Psoas muscle (tissue), 8 donors: ENCODE measurements around the gene TAF15. TPM values are rescaled to one million over a fixed set of nuclear protein-coding genes. Genes with fewer than 3 reads are reported as not detected.

Experiments used
- ATAC-seq, 4 donors: fragments of 200-7000 bp; cut with Tn5 transposase; one replicate each; pipeline ENCODE4 v1.9.1; 2020; ENCODE audit warnings: moderate library complexity in 3 of 4, mild to moderate bottlenecking in 2 of 4
- DNase-seq, 2 donors: peaks; one replicate each; pipeline ENCODE4 v3.0.0-alpha.2; 2020
- H3K27ac ChIP-seq: fragments of 200-600 bp; one replicate; pipeline ENCODE4 v1.8.0; 2022
- H3K27me3 ChIP-seq, 3 donors: fragments of 200-600 bp in 1 of 3; one replicate each; pipeline versions ENCODE4 v1.6.1 to v1.8.0; 2013 to 2022; ENCODE audit warnings: low read length in 2 of 3, mild to moderate bottlenecking in 2 of 3, moderate library complexity in 1 of 3; ENCODE audit not compliant: insufficient read depth in 3 of 3
- H3K36me3 ChIP-seq, 2 donors: fragments of 200-600 bp in 1 of 2; one replicate each; pipeline versions ENCODE4 v1.6.1 to v1.8.0; 2013 to 2022; ENCODE audit warnings: low read depth in 1 of 2, mild to moderate bottlenecking in 1 of 2, moderate library complexity in 1 of 2; ENCODE audit not compliant: insufficient read depth in 1 of 2
- H3K4me1 ChIP-seq: fragments of 200-600 bp; one replicate; pipeline ENCODE4 v1.8.0; 2022
- H3K4me3 ChIP-seq: fragments of 200-600 bp; one replicate; pipeline ENCODE4 v1.8.0; 2022; ENCODE audit warnings: mild to moderate bottlenecking
- H3K9me3 ChIP-seq: fragments of 200-600 bp; one replicate; pipeline ENCODE4 v1.8.0; 2022
- WGBS, 3 donors: extraction: QIAGEN DNeasy Blood & Tissue Kit; methylation state at CpG; one replicate each; pipeline versions ENCODE4 v1.1.6 to v1.1.7; 2013; 5-methylcytosine and 5-hydroxymethylcytosine counted together
- intact Hi-C, 2 donors: fragments of 100-400 bp; cut with DNase I; formaldehyde crosslinking; loops; one replicate each; pipeline versions ENCODE4 v1.11.0 to v1.14.2; 2022
- polyA plus RNA-seq, 3 donors: library from polyadenylated mRNA; stranded (reverse); fragments of 200-250 nt; gene quantifications; one replicate each; pipeline ENCODE4 v1.2.3, GENCODE V29; 2013
- total RNA-seq, 4 donors: library from RNA; stranded (reverse); fragmentation: NEBNext Ultra II Directional in 2 of 4; extraction: Animal tissue kit (Norgen Biotek cat#: 25700) in 2 of 4; gene quantifications; one replicate each; pipeline versions ENCODE4 v1.2.1 to v1.2.4, GENCODE V29; 2021 to 2023
- TF ChIP-seq, protein P1 (sequence below): fragments of 200-600 bp; IDR thresholded peaks from one replicate; pipeline ENCODE4 v1.8.0; 2022; ENCODE audit warnings: antibody characterized with exemption
- donor health status: healthy with polysubstance abuse.
- donor health status: DM: no; HTN: no; CAD: no; lungs with moderate emphysema.
- donor health status: Bipolar disorder and iron deficiency.
- donor health status: healthy.
- donor health status: DM: yes; HTN: yes; CAD: no.
- donor health status: DM: no; HTN: no; CAD: no.
- donor health status: DM: no; HTN: no; CAD: no.
- donor health status: DM: yes; HTN: yes; CAD: no.

The TAF15 gene
- total and polyA plus RNA-seq, 7 donors, result 51.9 to 141 (median 105) TPM

DNA sequence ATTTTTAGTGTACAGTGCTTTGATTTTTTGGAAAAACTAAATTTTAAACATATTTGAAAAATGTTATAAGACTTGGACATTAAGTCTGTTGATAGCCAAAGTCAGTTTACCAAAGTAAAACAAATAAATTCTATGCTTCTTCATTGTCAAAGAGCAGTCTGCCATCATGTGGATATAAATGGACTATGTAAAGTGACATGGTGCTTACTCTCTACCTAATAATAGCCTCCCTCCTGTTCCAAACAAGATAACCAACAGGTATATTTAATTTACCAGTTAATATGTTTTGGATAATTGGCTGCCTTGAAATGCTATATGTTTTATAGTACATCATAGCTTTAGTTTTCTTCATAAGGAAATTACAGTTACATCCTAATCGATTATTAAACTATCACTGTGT lies 15.9 kb downstream of the TAF15 start:
- Histone ChIP-seq H3K27me3 (no peaks in the 10 kb centered on the region), H3K27ac (no peak overlapping the region), H3K4me1 (no peaks in the 10 kb centered on the region), H3K9me3 (no peaks in the 10 kb centered on the region), H3K4me3 (no peak overlapping the region), H3K36me3 (peaks cover 4 to 100% of the 10 kb centered on the region in 2 donors)
- ATAC-seq, result peak in 3 of 4 donors; percentile 44 to 63 (median 54)
- intact Hi-C loops, result no loop called here
- TF ChIP-seq, protein P1, sequence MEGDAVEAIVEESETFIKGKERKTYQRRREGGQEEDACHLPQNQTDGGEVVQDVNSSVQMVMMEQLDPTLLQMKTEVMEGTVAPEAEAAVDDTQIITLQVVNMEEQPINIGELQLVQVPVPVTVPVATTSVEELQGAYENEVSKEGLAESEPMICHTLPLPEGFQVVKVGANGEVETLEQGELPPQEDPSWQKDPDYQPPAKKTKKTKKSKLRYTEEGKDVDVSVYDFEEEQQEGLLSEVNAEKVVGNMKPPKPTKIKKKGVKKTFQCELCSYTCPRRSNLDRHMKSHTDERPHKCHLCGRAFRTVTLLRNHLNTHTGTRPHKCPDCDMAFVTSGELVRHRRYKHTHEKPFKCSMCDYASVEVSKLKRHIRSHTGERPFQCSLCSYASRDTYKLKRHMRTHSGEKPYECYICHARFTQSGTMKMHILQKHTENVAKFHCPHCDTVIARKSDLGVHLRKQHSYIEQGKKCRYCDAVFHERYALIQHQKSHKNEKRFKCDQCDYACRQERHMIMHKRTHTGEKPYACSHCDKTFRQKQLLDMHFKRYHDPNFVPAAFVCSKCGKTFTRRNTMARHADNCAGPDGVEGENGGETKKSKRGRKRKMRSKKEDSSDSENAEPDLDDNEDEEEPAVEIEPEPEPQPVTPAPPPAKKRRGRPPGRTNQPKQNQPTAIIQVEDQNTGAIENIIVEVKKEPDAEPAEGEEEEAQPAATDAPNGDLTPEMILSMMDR, result no peak
- WGBS, 3 donors, result 86 to 97% (median 96%) methylated on average over 1 of the region's 1 CpG
- no peak for DNase-seq

DNA sequence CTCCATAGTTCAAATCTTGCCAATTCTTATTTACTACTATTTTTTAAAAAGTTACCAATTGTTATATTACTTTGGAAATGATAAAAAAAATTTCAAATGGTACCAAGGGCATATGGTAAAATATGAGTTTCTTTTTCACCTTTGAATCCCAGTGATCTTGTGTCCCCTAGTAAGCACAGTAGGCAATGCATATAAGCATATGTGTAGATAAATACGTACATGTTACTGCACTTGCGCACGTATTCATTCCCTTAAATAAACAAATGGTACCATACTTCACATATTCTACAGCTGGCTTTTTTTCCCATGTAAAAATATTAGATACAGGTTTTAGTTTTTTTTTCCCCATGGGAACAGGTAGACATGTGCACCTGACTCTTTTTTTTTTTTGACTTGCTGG lies 31.8 kb downstream of the TAF15 start:
- TF ChIP-seq, protein P1, result no peak
- 77 to 95% (median 91%) methylated on average over 3 of the region's 3 CpGs for WGBS, 3 donors

DNA sequence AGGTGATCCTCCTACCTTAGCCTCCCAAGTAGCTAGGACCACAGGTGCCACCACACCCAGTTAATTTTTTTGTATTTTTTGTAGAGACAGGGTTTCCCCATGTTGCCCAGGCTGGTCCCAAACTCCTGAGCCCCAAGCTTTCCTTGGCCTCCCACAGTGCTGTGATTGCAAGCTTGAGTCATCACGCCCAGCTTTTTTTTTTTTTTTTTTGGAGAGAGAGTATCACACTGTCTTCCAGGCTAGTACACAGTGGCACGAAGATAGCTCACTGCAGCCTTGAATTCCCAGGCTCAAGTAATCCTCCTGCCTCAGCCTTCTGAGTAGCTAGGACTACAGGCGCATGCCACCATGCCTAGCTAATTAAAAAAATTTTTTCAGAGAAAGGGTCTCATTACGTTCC lies 32.2 kb downstream of the TAF15 start:
- 84 to 94% (median 93%) methylated on average over 4 of the region's 4 CpGs for WGBS, 3 donors
- intact Hi-C loops, result no loop called here

More for the DNA sequence above, 31.8 kb downstream of the TAF15 start:
- peaks cover 8 to 99% of the 10 kb centered on the region in 2 donors for H3K36me3 ChIP-seq
- no peak overlapping the region for H3K4me3 ChIP-seq
- DNase-seq (no peak), ATAC-seq (no peak)
- H3K4me1 ChIP-seq, result no peaks in the 10 kb centered on the region
- H3K27ac ChIP-seq, result no peak overlapping the region
- intact Hi-C loops, result no loop called here
- H3K9me3 ChIP-seq, result no peaks in the 10 kb centered on the region
- no peaks in the 10 kb centered on the region for H3K27me3 ChIP-seq

DNA sequence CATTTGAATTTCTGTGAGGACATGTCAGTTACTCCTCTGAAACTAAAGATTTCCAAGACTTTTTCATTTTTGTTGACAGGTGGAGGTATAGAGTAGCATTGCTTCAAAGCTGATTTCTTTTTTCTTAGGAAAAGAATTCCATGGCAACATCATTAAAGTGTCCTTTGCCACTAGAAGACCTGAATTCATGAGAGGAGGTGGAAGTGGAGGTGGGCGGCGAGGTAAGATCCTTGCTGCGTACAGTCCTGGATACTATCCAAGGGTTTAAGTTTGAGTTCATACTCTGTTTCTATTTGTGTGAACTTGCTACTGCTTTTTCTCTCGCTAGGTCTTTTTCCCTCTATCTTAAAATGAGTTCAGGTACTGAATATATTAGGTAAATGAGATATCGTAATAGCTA lies 33.0 kb downstream of the TAF15 start:
- Histone ChIP-seq H3K9me3 (no peaks in the 10 kb centered on the region), H3K27me3 (no peaks in the 10 kb centered on the region), H3K4me3 (no peak overlapping the region), H3K36me3 (peaks cover 10 to 99% of the 10 kb centered on the region in 2 donors), H3K4me1 (no peaks in the 10 kb centered on the region), H3K27ac (no peak overlapping the region)
- intact Hi-C loops, result no loop called here
- ATAC-seq (no peak), DNase-seq (no peak)
- 96 to 100% (median 97%) methylated on average over 5 of the region's 5 CpGs for WGBS, 3 donors
- TF ChIP-seq, protein P1, result no peak

More for the DNA sequence above, 32.2 kb downstream of the TAF15 start:
- H3K4me3 ChIP-seq, result no peak overlapping the region
- no peak for DNase-seq
- H3K27ac ChIP-seq, result no peak overlapping the region
- peak in 2 of 4 donors; percentile 35 to 61 for ATAC-seq
- no peaks in the 10 kb centered on the region for H3K27me3 ChIP-seq
- peaks cover 8 to 99% of the 10 kb centered on the region in 2 donors for H3K36me3 ChIP-seq
- TF ChIP-seq, protein P1, result no peak
- H3K4me1 ChIP-seq, result no peaks in the 10 kb centered on the region
- no peaks in the 10 kb centered on the region for H3K9me3 ChIP-seq

DNA sequence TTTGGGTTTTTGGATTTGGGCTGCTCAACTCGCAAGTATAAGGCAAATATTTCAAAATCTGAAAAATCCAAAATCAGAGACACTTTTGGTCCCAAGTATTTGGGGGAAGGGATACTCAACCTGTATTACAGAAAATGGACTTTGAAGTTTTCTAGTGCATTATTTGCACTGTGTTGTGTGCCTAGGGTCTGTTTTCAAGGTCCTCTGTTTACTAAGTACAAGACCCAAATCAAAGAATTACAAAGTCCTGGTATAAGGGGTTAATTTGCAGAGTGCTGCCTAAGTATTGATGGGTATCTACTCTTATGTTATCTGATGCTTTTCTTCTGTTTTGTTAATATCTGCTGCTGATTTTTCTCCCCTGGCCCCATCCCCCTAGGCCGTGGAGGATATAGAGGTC lies 34.4 kb downstream of the TAF15 start:
- intact Hi-C loops, result no loop called here
- Histone ChIP-seq H3K27me3 (no peaks in the 10 kb centered on the region), H3K27ac (no peak overlapping the region), H3K4me3 (no peak overlapping the region), H3K4me1 (no peaks in the 10 kb centered on the region), H3K36me3 (peaks cover 13 to 99% of the 10 kb centered on the region in 2 donors), H3K9me3 (no peaks in the 10 kb centered on the region)
- TF ChIP-seq, protein P1, result no peak
- DNase-seq, result no peak
- no peak for ATAC-seq
- 97 to 100% (median 98%) methylated on average over 2 of the region's 2 CpGs for WGBS, 3 donors
